ENCODE measurements around the gene FBN1.

The FBN1 gene

GRCh38 chr15:48388910-48389309 lies 256.6 kb downstream of the FBN1 start:
- DNase-seq: no peak

- DNase-seq: no peak
These were observed 257.3 kb downstream of the FBN1 start for GRCh38 chr15:48388016-48388851.

GRCh38 chr15:48385031-48385830 lies 260.3 kb downstream of the FBN1 start:
- DNase-seq: no peak

- no peak for DNase-seq
These were observed 260.9 kb downstream of the FBN1 start for GRCh38 chr15:48384616-48385015.

GRCh38 chr15:48383031-48383430 lies 262.5 kb downstream of the FBN1 start:
- no peak for DNase-seq

GRCh38 chr15:48381861-48382260 lies 263.6 kb downstream of the FBN1 start:
- no peak for DNase-seq

- no peak for DNase-seq
These were observed 265.3 kb downstream of the FBN1 start for GRCh38 chr15:48380198-48380597.

- no peak for DNase-seq
These were observed 269.7 kb downstream of the FBN1 start for GRCh38 chr15:48375767-48376166.

GRCh38 chr15:48374472-48374871 lies 271.0 kb downstream of the FBN1 start:
- no peak for DNase-seq

- no peak for DNase-seq
These were observed 271.6 kb downstream of the FBN1 start for GRCh38 chr15:48373821-48374451.

- DNase-seq: no peak
These were observed 273.5 kb downstream of the FBN1 start for GRCh38 chr15:48371961-48372360.

- DNase-seq: no peak
These were observed 274.0 kb downstream of the FBN1 start for GRCh38 chr15:48371550-48371949.

- DNase-seq: no peak
These were observed 275.0 kb downstream of the FBN1 start for GRCh38 chr15:48370460-48370859.

GRCh38 chr15:48367483-48367882 lies 278.0 kb downstream of the FBN1 start:
- DNase-seq: no peak

GRCh38 chr15:48366584-48367312 lies 278.8 kb downstream of the FBN1 start:
- no peak for DNase-seq

GRCh38 chr15:48365575-48365974 lies 279.9 kb downstream of the FBN1 start:
- no peak for DNase-seq

GRCh38 chr15:48363474-48363873 lies 282.0 kb downstream of the FBN1 start:
- no peak for DNase-seq

GRCh38 chr15:48361685-48362084 lies 283.8 kb downstream of the FBN1 start:
- DNase-seq: no peak

GRCh38 chr15:48360841-48361240 lies 284.7 kb downstream of the FBN1 start:
- no peak for DNase-seq

Measured in effector CD4-positive, alpha-beta T cell (primary cell).